Measurements from ENCODE around the gene ARFGEF3. TPM values are rescaled to one million over a fixed set of nuclear protein-coding genes. Genes with fewer than 3 reads are reported as not detected.

ARFGEF3 gene
- total RNA-seq, 1 experiment from 2014 or later: 5.2 TPM

DNA sequence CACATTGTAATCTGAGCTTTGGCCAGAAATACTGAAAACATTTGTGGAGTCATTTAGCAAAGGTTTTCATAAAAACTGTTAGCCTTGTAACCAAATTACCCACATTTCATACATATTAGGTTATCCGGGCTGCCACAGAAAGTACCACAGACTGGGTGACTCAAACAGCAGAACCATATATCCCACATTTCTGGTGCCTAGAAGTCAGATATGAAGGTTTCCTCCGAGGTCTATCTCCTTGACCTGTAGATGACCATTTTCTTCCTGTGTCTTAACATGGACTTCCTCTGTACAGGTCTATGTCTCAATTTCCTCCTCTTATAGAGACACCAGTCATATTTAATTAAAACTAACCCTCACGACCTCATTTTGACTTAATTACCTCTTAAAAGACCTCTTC is 166.5 kb downstream of the ARFGEF3 start:
- Histone ChIP-seq H3K4me1 (no peaks in the 10 kb centered on the region), H3K27me3 (replicated peaks; ENCODE audit: control insufficient read depth, insufficient read depth, low read length) (no peaks in the 10 kb centered on the region), H3K4me3 (ENCODE audit: low read depth, low read length) (no peak overlapping the region), H3K9me3 (no peaks in the 10 kb centered on the region), H3K36me3 (ENCODE audit: control insufficient read depth, insufficient read depth, low read length) (no peaks in the 10 kb centered on the region)
- Mint-ChIP-seq H3K4me3 (ENCODE audit: unreplicated experiment) (no peak overlapping the region), H3K27ac (ENCODE audit: unreplicated experiment) (no peak overlapping the region), H3K9me3 (ENCODE audit: unreplicated experiment) (no peaks in the 10 kb centered on the region), H3K27me3 (ENCODE audit: insufficient read depth, unreplicated experiment) (no peaks in the 10 kb centered on the region), H3K4me1 (ENCODE audit: low read depth, unreplicated experiment) (no peaks in the 10 kb centered on the region), H3K36me3 (ENCODE audit: insufficient read depth, unreplicated experiment) (no peaks in the 10 kb centered on the region)
- CTCF ChIA-PET: no interaction called here
- POLR2A ChIA-PET: no interaction called here
- no peak for TF ChIP-seq CTCF (IDR thresholded peaks at IDR 0.05; ENCODE audit: insufficient read depth in 1 of 2, low read depth in 1 of 2, low read length in 1 of 2, severe bottlenecking in 1 of 2, unreplicated experiment in 1 of 2)
- no peak for DNase-seq
- BruUV-seq (replicated peaks): no TSS peak
- intact Hi-C loops (cut with micrococcal nuclease; ENCODE audit: unreplicated experiment): no loop called here

- H3K36me3 Mint-ChIP-seq (ENCODE audit: insufficient read depth, unreplicated experiment): no peaks in the 10 kb centered on the region
- Histone ChIP-seq H3K9me3 (no peaks in the 10 kb centered on the region), H3K4me3 (ENCODE audit: low read depth, low read length) (no peak overlapping the region), H3K27me3 (replicated peaks; ENCODE audit: control insufficient read depth, insufficient read depth, low read length) (no peaks in the 10 kb centered on the region), H3K36me3 (ENCODE audit: control insufficient read depth, insufficient read depth, low read length) (no peaks in the 10 kb centered on the region), H3K4me1 (no peaks in the 10 kb centered on the region)
- intact Hi-C loops (cut with micrococcal nuclease; ENCODE audit: unreplicated experiment): no loop called here
- ChIA-PET CTCF (no interaction called here), POLR2A (no interaction called here)
- no peak for DNase-seq
- no TSS peak for BruUV-seq (replicated peaks)
- no peaks in the 10 kb centered on the region for H3K9me3 Mint-ChIP-seq (ENCODE audit: unreplicated experiment)
- no peak overlapping the region for H3K27ac Mint-ChIP-seq (ENCODE audit: unreplicated experiment)
- TF ChIP-seq CTCF (IDR thresholded peaks at IDR 0.05; ENCODE audit: insufficient read depth in 1 of 2, low read depth in 1 of 2, low read length in 1 of 2, severe bottlenecking in 1 of 2, unreplicated experiment in 1 of 2): no peak
- H3K4me3 Mint-ChIP-seq (ENCODE audit: unreplicated experiment): no peak overlapping the region
- H3K4me1 Mint-ChIP-seq (ENCODE audit: low read depth, unreplicated experiment): no peaks in the 10 kb centered on the region
- H3K27me3 Mint-ChIP-seq (ENCODE audit: insufficient read depth, unreplicated experiment): no peaks in the 10 kb centered on the region
Observed at GRCh38 chr6:138330763-138331162, 169.0 kb downstream of the ARFGEF3 start.

GRCh38 chr6:138331444-138331843 is 169.7 kb downstream of the ARFGEF3 start:
- no peak overlapping the region for H3K4me3 ChIP-seq (ENCODE audit: low read depth, low read length)
- Mint-ChIP-seq H3K4me1 (ENCODE audit: low read depth, unreplicated experiment) (no peaks in the 10 kb centered on the region), H3K27me3 (ENCODE audit: insufficient read depth, unreplicated experiment) (no peaks in the 10 kb centered on the region), H3K36me3 (ENCODE audit: insufficient read depth, unreplicated experiment) (no peaks in the 10 kb centered on the region), H3K9me3 (ENCODE audit: unreplicated experiment) (no peaks in the 10 kb centered on the region), H3K4me3 (ENCODE audit: unreplicated experiment) (no peak overlapping the region), H3K27ac (ENCODE audit: unreplicated experiment) (no peak overlapping the region)
- H3K27me3 ChIP-seq (replicated peaks; ENCODE audit: control insufficient read depth, insufficient read depth, low read length): no peaks in the 10 kb centered on the region
- intact Hi-C loops (cut with micrococcal nuclease; ENCODE audit: unreplicated experiment): no loop called here
- CTCF ChIA-PET: no interaction called here
- H3K9me3 ChIP-seq: no peaks in the 10 kb centered on the region
- BruUV-seq (replicated peaks): no TSS peak
- no peak for DNase-seq
- POLR2A ChIA-PET: no interaction called here
- no peaks in the 10 kb centered on the region for H3K36me3 ChIP-seq (ENCODE audit: control insufficient read depth, insufficient read depth, low read length)
- TF ChIP-seq CTCF (IDR thresholded peaks at IDR 0.05; ENCODE audit: insufficient read depth in 1 of 2, low read depth in 1 of 2, low read length in 1 of 2, severe bottlenecking in 1 of 2, unreplicated experiment in 1 of 2): no peak
- H3K4me1 ChIP-seq: no peaks in the 10 kb centered on the region
